Right ventricle myocardium superior (tissue), 1 donor: ENCODE results near the gene N4BP2. TPM values are rescaled to one million over a fixed set of nuclear protein-coding genes. Genes with fewer than 3 reads are reported as not detected.
A peak's percentile ranks its signal among the peaks of the same experiment; 100 is the strongest.
"Not testable (repeated sequence)": the region's sequence is repeated elsewhere in the genome, so short reads cannot be mapped to it uniquely, and the experiment has no call there.

ENCODE experiments used
- ATAC-seq: fragments of 200-7000 bp; cut with Tn5 transposase; one replicate; pipeline ENCODE4 v1.9.1; 2020; ENCODE audit warnings: mild to moderate bottlenecking; ENCODE audit not compliant: poor library complexity
- DNase-seq: peaks from one replicate; pipeline ENCODE4 v3.0.0-alpha.2; 2020
- intact Hi-C: fragments of 100-400 bp; cut with DNase I; formaldehyde crosslinking; loops from one replicate; pipeline ENCODE4 v1.11.2; 2022
- total RNA-seq: library from RNA; stranded (reverse); fragmentation: NEBNext Ultra II Directional; extraction: Animal tissue kit (Norgen Biotek cat#: 25700); gene quantifications from one replicate; pipeline ENCODE4 v1.2.1, GENCODE V29; 2021
- donor health status: DM: no; HTN: yes; CAD: no; lungs with severe emphysema.

N4BP2 gene
- total RNA-seq, 1 donor from 2014 or later, result 3.9 TPM

DNA sequence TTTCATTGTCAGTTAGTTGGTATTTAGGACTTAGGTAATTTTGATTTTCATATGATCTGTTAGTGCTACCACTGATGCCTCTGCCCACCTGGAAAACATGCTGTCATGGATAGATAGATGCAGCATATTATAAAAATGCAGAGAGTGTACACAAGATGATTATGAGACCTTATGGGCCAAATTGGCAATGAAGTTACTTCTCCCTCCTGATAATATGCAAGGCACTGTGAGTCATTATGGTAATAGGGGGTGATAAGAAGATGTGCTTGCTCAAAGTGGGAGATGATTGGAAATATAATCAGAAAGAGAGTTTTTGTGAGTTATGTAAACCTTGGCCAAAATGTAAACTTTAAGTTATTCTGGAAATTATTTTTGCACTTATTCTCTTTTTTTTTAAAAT, 83.5 kb downstream of the N4BP2 start:
- intact Hi-C loops, result no loop called here
- ATAC-seq (no peak), DNase-seq (no peak)

DNA sequence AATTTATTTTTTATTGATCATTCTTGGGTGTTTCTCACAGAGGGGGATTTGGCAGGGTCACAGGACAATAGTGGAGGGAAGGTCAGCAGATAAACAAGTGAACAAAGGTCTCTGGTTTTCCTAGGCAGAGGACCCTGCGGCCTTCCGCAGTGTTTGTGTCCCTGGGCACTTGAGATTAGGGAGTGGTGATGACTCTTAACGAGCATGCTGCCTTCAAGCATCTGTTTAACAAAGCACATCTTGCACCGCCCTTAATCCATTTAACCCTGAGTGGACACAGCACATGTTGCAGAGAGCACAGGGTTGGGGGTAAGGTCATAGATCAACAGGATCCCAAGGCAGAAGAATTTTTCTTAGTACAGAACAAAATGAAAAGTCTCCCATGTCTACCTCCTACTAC, 83.9 kb downstream of the N4BP2 start:
- DNase-seq, ATAC-seq, intact Hi-C loops: not testable (repeated sequence)

DNA sequence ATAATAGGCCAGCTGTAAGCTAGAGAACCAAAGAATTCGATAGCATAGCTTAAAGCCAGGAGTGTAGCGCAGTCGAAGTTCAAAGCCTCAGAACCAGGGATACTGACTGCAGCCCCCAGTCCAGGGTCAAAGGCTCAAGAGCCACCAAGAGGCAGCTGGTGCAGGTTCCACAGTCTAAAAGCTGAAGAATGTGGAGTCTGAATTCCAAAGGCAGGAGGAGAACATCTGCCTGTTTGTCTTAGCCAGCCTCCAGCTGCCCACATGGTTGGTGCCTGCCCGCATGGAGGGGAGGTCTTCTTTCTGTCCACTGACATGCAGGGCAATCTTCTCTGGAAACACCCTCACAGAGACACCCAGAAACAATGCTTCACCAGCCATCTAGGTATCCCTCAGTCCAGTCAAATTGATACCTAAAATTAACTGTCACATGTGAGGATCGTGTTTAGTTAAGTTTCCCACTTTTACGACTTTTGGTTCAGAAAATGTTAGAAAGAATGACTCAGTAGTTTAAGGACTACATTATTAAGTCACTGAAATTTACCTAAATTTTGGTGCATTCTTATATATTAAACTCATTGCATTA, 87.4 kb downstream of the N4BP2 start:
- no peak for ATAC-seq
- DNase-seq, result no peak
- intact Hi-C loops, result no loop called here

DNA sequence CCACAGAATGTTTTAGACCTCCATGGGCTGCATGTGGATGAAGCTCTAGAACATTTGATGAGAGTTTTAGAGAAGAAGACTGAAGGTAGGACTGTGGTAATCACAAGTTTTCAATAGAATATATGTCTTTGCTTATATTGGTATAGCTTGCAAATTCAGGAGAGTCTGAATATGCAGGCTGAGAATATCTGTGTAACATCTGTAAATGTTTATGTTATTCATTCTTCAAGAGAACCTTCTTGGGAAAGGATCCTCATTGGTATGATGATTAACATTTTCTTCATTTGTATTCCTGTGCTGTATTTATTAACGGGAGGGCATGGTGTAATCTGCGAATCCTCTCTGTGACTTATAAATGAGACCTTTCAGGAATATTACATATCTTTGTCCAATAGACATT, 88.1 kb downstream of the N4BP2 start:
- intact Hi-C loops, result no loop called here
- DNase-seq (no peak), ATAC-seq (no peak)

DNA sequence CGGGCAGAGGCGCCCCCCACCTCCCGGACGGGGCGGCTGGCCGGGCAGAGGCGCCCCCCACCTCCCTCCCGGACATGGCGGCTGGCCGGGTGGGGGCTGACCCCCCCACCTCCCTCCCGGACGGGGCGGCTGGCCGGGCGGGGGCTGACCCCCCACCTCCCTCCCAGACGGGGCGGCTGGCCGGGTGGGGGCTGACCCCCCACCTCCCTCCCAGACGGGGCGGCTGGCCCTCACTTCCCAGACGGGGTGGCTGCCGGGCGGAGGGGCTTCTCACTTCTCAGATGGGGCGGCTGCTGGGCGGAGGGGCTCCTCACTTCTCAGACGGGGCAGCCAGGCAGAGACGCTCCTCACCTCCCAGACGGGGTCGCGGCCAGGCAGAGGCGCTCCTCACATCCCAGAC, 90.8 kb downstream of the N4BP2 start:
- ATAC-seq, DNase-seq, intact Hi-C loops: not testable (repeated sequence)

DNA sequence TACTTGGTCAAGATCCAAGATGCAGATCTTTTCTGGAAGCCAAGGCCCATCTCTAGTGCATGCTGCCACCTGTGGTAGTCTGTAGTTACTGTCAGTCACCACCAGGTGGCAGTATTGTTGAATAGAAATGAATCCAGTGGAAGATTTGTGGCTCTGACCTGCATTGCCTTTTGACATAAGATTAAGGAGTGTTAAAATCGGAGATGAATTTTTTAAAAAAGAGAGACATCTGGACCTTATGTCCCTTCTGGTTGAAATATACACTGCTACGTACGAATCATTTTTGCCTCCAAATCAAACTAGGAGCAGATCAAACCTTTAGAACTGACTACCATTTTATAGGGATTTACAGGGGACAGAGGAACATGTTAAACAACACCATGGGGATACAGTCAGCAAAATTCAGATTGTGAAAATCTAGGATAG, 93.3 kb downstream of the N4BP2 start:
- ATAC-seq, result peak; percentile 68

DNA sequence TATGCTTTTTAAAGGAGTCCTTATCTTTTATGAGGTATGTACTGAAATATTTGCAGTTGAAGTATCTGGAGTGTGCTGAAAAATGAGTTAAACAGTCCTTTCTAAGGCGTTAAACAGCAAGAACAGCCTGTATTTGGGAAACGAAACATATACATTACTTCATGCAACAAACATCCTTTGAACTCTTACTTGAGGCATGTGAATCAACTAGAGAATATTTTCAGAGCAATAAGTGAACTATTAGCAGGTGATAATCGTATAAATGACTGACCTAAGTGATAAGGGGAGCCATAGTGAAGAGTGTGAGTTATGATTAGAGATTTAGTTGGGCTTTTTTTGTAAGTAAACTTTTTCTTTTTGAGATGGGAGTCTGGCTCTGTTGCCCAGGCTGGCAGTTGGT, 94.3 kb downstream of the N4BP2 start:
- ATAC-seq (no peak), DNase-seq (no peak)
- intact Hi-C loops, result loop anchor here (2.0 kb wide), 1 partner anchor 158 kb away; no protein-coding TSS in a partner anchor

More for the DNA sequence above, 93.3 kb downstream of the N4BP2 start:
- intact Hi-C loops, result loop anchor here (2.0 kb wide), 1 partner anchor 159 kb away; no protein-coding TSS in a partner anchor
- DNase-seq, result no peak

DNA sequence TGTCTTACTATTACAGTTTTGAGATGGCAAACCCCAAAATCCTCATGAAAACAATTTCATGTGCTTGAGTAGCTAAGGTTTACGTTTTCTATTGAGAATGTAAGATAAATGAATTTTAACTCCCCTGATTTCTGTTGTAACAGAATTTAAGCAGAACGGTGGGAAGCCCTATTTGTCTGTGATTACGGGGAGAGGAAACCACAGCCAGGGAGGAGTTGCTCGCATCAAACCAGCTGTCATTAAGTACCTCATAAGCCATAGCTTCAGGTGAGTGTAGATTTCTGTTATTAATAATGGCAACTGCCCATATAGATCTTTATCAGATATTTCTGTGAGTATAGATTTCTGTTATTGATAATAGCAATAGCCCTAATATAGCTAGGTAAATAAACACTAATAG, 96.0 kb downstream of the N4BP2 start:
- no peak for DNase-seq
- intact Hi-C loops, result no loop called here
- no peak for ATAC-seq

DNA sequence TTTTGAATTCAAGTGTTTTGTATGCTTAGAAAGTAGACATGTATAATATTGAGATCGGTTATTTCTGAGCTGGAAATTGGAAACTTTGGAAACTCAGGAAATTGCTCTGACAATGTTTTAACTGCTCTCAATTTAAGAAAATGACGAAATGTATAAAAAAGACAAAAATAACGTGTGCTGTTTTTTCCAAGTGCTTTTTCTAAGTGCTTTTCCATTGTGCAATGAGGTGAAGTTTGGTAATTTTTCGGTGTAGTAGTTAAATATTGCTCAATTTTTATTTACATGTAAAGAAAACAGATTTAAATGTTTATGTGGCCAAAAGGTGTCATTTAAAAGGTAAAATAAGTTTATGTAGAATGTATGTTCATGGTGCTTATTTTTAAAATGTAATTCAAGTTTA, 100.8 kb downstream of the N4BP2 start:
- intact Hi-C loops, result no loop called here
- DNase-seq (no peak), ATAC-seq (no peak)

DNA sequence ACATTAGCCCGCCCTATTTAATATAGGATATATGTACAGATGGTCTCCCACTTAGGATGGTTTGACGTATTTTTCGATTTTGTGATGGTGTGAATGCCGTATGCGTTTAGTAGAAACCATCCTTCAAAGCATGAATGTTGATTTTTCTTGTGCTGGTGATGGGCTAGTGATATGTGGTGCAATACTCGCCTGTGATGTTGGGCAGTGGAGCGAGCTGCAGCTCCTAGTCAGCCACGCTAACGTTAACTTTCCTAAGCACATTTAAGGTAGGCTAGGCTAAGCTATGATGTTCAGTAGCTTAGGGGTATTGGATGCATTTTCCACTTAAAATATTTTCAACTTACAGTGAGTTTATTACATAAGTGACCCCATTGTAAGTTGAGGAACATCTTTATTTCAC, 103.6 kb downstream of the N4BP2 start:
- intact Hi-C loops, result no loop called here
- no peak for DNase-seq
- no peak for ATAC-seq

DNA sequence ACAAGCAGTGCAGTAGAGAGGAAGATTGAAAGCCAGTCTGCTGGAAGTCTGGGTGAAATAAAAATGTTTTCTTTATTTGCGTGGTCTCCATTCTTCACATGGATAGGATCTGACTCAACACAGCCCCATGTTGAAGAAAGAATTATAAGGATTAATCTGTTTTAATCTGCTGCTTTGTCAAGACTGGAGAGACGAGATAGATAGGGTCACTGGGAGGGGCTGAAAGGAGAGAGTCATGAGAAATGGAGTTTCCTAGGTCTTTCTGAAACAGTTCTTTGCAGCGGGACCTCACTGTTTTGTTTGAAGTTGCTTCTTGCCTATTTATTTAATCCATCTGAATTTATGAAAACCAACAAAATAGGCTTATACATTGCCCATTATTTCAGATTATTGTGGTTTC, 107.8 kb downstream of the N4BP2 start:
- DNase-seq (no peak), ATAC-seq (no peak)
- intact Hi-C loops, result no loop called here

DNA sequence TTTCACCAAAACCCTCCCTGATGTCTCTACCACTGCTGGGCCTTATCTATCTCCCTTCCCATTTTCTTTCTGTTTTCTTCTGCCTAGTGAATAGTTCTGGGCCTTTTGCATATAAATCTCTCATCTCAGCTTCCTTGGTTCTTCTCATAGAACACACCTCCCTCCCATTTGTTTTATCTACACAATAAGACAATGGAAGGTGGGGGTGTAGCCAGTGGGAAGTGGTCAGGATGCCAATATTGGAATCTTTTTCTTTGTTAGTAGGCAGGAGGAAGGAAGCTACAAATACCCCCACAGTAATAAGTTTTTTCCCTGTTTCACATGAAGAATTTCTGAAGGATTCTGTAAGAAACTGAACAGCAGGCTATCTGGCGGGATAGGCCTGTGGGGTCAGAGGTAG, 109.3 kb downstream of the N4BP2 start:
- intact Hi-C loops, result no loop called here
- ATAC-seq (no peak), DNase-seq (no peak)

DNA sequence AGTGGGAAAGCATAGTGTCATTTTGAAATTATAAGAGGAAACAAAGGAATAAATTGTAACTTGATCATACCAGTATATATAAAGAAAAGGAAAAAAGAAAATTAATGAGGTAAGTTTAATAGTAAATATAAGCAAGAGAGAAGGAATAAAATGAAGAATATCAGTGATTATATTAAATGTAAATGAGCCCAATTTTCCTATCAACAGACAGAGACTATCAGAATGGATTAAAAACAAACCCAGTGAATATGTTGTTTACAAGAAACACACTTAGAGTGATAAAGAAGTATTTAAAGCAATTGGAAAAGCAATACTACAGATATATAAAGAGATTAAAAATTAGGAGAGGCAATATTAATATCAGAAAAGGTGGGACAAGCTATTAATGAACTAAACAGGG, 111.4 kb downstream of the N4BP2 start:
- DNase-seq (no peak), ATAC-seq (no peak)
- intact Hi-C loops, result no loop called here

DNA sequence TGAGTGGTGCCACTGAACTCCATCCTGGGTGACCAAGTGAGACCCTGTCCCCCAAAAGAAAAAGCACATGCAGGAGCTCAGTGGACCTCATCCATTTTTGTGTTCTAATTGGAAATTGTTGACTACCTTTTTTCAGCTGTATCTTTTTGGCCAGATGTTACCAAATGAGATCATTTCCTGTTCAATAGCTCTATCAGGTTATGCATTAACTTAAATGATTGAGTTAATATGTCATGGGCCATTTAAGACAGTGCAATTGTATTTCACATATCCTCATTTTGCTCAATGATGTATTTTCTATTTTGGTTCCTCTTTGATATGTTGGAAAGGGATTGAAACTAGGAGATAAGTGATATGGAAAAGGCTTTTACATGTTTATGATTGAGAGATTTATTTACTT, 113.9 kb downstream of the N4BP2 start:
- DNase-seq, result no peak
- ATAC-seq, result no peak
- intact Hi-C loops, result no loop called here

DNA sequence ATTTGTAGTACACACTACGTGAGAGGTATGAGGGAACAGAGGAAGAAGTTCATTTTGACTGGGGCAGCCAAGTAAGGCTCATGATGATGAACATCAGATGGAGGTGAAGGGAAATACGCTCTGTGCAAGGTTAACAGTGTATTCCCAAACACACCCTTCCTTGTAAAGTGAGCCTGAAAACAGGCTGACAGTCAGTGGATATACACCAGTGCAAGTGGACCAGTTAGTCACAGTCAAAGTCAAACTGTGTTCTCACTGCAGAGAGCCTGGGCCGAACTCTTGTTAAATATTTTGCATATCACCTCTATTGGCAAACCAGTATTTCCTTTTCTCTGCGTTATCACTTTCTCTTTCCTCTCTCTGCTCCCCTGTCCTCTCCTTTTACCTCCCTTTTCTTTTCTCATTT, 116.8 kb downstream of the N4BP2 start:
- intact Hi-C loops, result no loop called here
- no peak for DNase-seq
- no peak for ATAC-seq

DNA sequence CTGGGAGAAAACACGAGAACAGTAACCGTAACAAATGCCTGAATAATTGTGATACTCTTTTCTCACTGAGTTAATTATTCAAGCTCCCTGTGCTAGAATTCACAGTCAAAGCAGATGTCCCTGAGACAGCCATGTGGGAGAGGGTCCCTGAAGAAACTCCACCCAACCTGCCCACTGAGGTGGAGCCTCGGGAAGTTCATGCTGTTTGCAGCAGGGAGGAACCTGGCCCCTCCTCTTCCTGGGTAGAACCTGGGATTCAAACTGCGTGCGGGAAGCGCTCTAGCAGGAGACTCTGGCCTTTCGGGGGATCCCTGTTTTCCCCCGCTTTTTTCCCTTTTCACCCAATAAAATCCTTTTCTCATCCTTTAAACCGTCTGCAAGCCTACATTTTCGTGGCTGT, 120.0 kb downstream of the N4BP2 start:
- no peak for DNase-seq
- no peak for ATAC-seq
- intact Hi-C loops, result no loop called here

DNA sequence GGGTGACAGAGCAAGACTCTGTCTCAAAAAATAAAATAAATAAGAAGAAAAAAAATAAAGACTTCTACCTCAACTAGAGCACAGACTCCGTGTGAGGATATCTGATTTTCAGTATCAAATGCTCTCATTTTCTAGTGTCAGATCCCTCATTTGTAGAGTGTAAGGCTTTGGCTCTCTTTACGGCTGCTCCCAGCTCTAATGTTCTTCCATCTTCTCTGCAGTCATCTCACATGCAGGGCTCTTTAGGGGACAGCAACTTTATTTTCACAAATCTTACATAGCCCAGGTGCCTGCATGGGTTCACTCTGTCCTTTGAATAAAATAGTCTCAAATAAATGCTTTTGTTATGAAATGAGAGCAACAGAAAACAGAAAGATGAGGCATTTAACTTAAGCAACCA, 120.9 kb downstream of the N4BP2 start:
- intact Hi-C loops, result no loop called here
- ATAC-seq, result no peak

DNA sequence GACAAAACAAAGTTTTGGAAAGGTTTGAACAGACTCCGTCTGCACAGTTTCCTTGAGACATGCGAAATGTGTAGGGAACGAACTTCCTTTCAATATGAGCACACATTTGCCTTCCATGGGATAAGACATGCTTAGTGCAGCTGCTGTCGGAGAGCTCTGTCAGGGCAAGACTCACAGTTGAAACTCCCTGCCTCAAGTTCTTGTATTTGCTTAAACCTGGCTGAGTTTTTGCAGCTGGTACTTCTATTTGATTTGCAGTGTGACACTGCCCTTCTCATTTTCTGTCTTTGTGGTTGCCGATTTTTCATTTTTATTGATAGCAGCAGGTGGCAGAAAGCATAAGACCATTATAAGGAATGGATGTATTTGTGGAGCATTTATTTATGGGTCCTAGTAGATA, 122.0 kb downstream of the N4BP2 start:
- intact Hi-C loops, result no loop called here
- no peak for ATAC-seq

More for the DNA sequence above, 120.9 kb downstream of the N4BP2 start:
- no peak for DNase-seq

DNA sequence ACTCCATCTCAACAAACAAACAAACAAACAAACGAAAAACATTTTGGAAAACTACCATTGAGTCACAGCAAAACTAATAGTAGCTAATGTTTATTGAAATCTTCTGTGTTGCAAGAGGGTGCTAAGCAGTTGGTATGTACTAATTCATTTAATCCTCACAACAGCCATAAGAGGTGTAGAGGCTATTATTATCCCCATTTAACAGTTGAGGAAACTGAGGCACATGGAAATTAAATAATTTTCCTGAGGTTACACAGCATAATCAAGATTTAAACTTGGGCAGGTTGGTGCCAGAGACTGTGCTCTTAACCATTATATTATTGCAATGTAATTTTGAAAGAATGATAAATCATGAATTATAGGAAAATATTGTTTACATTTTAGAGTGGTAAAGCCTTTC, 122.7 kb downstream of the N4BP2 start:
- intact Hi-C loops, result no loop called here
- no peak for ATAC-seq

More for the DNA sequence above, 122.0 kb downstream of the N4BP2 start:
- no peak for DNase-seq

DNA sequence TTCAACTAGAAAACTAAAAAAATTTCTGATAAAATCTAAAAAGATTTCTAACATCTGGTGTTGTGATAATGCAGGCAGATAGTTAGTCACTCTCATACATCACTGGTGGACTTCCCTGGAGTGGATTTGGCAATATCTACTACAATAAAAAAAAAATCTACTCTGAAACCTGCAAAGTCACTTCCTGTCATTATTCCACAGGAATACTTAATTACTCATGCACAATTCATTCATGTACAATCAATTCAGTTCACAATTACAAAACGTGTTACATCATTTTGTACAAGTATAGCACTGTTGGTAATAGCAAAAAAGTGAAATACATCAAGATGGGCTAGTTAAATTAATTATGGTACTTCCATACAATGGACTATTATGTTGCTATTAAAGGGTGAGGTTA, 123.7 kb downstream of the N4BP2 start:
- ATAC-seq (no peak), DNase-seq (no peak)
- intact Hi-C loops, result no loop called here

More for the DNA sequence above, 122.7 kb downstream of the N4BP2 start:
- no peak for DNase-seq

DNA sequence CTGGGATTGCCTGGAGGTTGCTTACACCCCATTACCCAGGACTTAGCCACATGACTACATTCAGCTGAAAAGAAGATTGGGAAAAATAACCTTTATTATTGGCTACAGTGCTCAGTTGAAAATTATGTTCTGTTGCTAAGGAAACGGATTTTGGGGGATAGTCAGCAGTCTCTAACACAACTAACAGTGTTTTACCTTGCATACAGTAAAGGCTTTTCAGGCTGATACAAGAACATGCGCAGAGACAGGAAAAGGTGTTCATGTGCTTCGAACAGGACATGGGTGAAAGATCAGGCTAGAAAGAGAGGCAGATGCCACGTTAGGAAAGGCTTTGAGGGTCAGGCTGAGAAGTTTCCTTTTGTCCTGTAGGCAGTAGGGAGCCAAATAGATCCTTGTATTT, 125.4 kb downstream of the N4BP2 start:
- DNase-seq, result no peak
- intact Hi-C loops, result no loop called here
- ATAC-seq, result no peak
